Keratinocyte (primary cell): ENCODE data around the gene HRCT1. TPM values are rescaled to one million over a fixed set of nuclear protein-coding genes. Genes with fewer than 3 reads are reported as not detected.
A peak's percentile ranks its signal among the peaks of the same experiment; 100 is the strongest.

Experiments used
- DNase-seq: peaks from one replicate; pipeline ENCODE4 v3.0.0-alpha.2; 2011; ENCODE audit warnings: low read depth, missing footprints, low spot score
- FAIRE-seq: peaks from 2 replicates; lab custom pipeline; 2011; peaks lifted over from hg19 to GRCh38; lab: Jason Lieb, UNC
- H2AFZ ChIP-seq: 2 replicates; pipeline ENCODE4 v1.6.0; 2012; ENCODE audit warnings: low read length, control low read depth, inconsistent platforms; ENCODE audit not compliant: control insufficient read depth
- H3K27ac ChIP-seq: 2 replicates; pipeline ENCODE4 v1.5.1; 2011; ENCODE audit warnings: low read length; ENCODE audit not compliant: control insufficient read depth, insufficient read depth
- H3K27me3 ChIP-seq: 3 replicates; pipeline ENCODE4 v1.6.0; 2011; ENCODE audit warnings: low read length; ENCODE audit not compliant: control insufficient read depth, insufficient read depth; ENCODE audit errors: extremely low read depth
- H3K36me3 ChIP-seq, 2 experiments: 2 replicates in 1 of 2; 3 replicates in 1 of 2; pipeline ENCODE4 v1.5.1; 2011; ENCODE audit warnings: low read length in 2 of 2, mild to moderate bottlenecking in 1 of 2; ENCODE audit not compliant: control insufficient read depth in 2 of 2, insufficient read depth in 2 of 2; ENCODE audit errors: extremely low read depth in 1 of 2
- H3K4me1 ChIP-seq: 3 replicates; pipeline ENCODE4 v1.5.1; 2011; ENCODE audit warnings: low read length; ENCODE audit not compliant: control insufficient read depth, insufficient read depth; ENCODE audit errors: extremely low read depth
- H3K4me2 ChIP-seq: 3 replicates; pipeline ENCODE4 v1.6.0; 2011; ENCODE audit warnings: low read depth, low read length; ENCODE audit not compliant: control insufficient read depth, insufficient read depth; ENCODE audit errors: extremely low read depth
- H3K4me3 ChIP-seq, 3 experiments: fragments of 200-600 bp in 1 of 3; sonication (generic) in 1 of 3; 2 replicates in 2 of 3; 3 replicates in 1 of 3; pipeline ENCODE4 v1.5.1; 2011 to 2016; ENCODE audit warnings: low read length in 3 of 3, mild to moderate bottlenecking in 3 of 3, control low read depth in 2 of 3, inconsistent platforms in 1 of 3, low read depth in 1 of 3, mixed read lengths in 1 of 3, mixed run types in 1 of 3, moderate library complexity in 1 of 3; ENCODE audit not compliant: control insufficient read depth in 2 of 3, insufficient read depth in 2 of 3; ENCODE audit errors: extremely low read depth in 1 of 3
- H3K79me2 ChIP-seq: 2 replicates; pipeline ENCODE4 v1.6.0; 2012; ENCODE audit warnings: low read length; ENCODE audit not compliant: control insufficient read depth, insufficient read depth
- H3K9ac ChIP-seq: 3 replicates; pipeline ENCODE4 v1.6.0; 2011; ENCODE audit warnings: low read length; ENCODE audit not compliant: control insufficient read depth, insufficient read depth; ENCODE audit errors: extremely low read depth
- H3K9me1 ChIP-seq: 3 replicates; pipeline ENCODE4 v1.6.0; 2011; ENCODE audit warnings: low read length; ENCODE audit not compliant: control insufficient read depth, insufficient read depth; ENCODE audit errors: extremely low read depth
- H3K9me3 ChIP-seq: 2 replicates; pipeline ENCODE4 v1.5.1; 2012; ENCODE audit warnings: low read depth, low read length; ENCODE audit not compliant: control insufficient read depth
- H4K20me1 ChIP-seq: 3 replicates; pipeline ENCODE4 v1.6.0; 2011; ENCODE audit warnings: low read length; ENCODE audit not compliant: control insufficient read depth, insufficient read depth; ENCODE audit errors: extremely low read depth
- EZH2 ChIP-seq: IDR thresholded peaks from one replicate; pipeline ENCODE4 v1.6.1; 2012; ENCODE audit warnings: inconsistent platforms, mild to moderate bottlenecking, low read length, moderate library complexity
- dilution Hi-C: fragments of 300-500 bp; cut with MboI; formaldehyde crosslinking; loops from one replicate; pipeline ENCODE4 v1.7.0; 2020; ENCODE audit warnings: low sequenced_read_pairs; ENCODE audit not compliant: extremely low pct_ligation_motif_present
- polyA plus RNA-seq, 5 experiments: library from polyadenylated mRNA; depleted of rRNA in 3 of 5; stranded (reverse) in 3 of 5; stranded (forward) in 1 of 5; unstranded in 1 of 5; fragments of >200 nt; gene quantifications; 1 replicate in 1 of 5; 2 replicates in 3 of 5; 3 replicates in 1 of 5; pipeline versions ENCODE4 v1.2.1 to v1.2.3, GENCODE V29; 2011 to 2012; ENCODE audit warnings: missing spikeins in 2 of 5, low read depth in 1 of 5, low replicate concordance in 1 of 5
- TF ChIP-seq, protein P1 (sequence below), 3 experiments: IDR thresholded peaks in 1 of 3; conservative IDR thresholded peaks in 1 of 3; optimal IDR thresholded peaks in 1 of 3; 2 replicates in 2 of 3; 3 replicates in 1 of 3; pipeline versions ENCODE3 to v1.5.1; 2011; ENCODE audit warnings: low read length in 3 of 3, mild to moderate bottlenecking in 3 of 3, moderate library complexity in 2 of 3, control low read depth in 1 of 3, inconsistent platforms in 1 of 3; ENCODE audit not compliant: insufficient read depth in 2 of 3; ENCODE audit errors: extremely low read depth in 1 of 3

The HRCT1 gene
- polyA plus RNA-seq, 1 donor (not counting 4 experiments of a cell fraction or from before 2014, with no cell fraction given): not detected

DNA sequence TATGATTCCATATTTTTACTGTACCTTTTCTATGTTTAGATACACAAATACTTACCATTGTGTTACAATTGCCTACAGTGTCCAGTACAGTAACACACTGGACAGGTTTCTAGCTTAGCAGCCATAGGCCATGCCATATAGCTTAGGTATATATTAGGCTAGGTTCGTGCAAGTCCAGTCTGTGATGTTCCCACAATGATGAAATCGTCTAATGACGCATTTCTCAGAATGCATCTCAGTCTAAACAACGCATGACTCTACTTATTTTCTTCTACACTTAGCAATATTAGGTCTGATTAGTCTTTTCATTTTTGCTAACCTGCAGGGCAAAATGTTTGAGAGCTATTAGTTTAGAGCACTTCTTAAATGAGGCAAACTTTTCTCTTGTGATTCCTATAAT lies 29.3 kb downstream of the HRCT1 start:
- no peak for TF ChIP-seq EZH2
- TF ChIP-seq, protein P1, sequence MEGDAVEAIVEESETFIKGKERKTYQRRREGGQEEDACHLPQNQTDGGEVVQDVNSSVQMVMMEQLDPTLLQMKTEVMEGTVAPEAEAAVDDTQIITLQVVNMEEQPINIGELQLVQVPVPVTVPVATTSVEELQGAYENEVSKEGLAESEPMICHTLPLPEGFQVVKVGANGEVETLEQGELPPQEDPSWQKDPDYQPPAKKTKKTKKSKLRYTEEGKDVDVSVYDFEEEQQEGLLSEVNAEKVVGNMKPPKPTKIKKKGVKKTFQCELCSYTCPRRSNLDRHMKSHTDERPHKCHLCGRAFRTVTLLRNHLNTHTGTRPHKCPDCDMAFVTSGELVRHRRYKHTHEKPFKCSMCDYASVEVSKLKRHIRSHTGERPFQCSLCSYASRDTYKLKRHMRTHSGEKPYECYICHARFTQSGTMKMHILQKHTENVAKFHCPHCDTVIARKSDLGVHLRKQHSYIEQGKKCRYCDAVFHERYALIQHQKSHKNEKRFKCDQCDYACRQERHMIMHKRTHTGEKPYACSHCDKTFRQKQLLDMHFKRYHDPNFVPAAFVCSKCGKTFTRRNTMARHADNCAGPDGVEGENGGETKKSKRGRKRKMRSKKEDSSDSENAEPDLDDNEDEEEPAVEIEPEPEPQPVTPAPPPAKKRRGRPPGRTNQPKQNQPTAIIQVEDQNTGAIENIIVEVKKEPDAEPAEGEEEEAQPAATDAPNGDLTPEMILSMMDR (optimal IDR thresholded peaks at IDR 0.05 in 1 of 3, IDR thresholded peaks at IDR 0.05 in 1 of 3, conservative IDR thresholded peaks at IDR 0.05 in 1 of 3; ENCODE audit: extremely low read depth in 1 of 3, insufficient read depth in 2 of 3, low read length in 3 of 3): no peak
- no peaks in the 10 kb centered on the region for H4K20me1 ChIP-seq
- H3K9me3 ChIP-seq: no peaks in the 10 kb centered on the region
- H2AFZ ChIP-seq: no peak overlapping the region
- no peak overlapping the region for H3K27ac ChIP-seq
- no peak overlapping the region for H3K4me3 ChIP-seq
- H3K79me2 ChIP-seq: no peaks in the 10 kb centered on the region
- no peak for DNase-seq
- dilution Hi-C loops: no loop called here
- no peaks in the 10 kb centered on the region for H3K36me3 ChIP-seq
- H3K4me2 ChIP-seq: no peak overlapping the region
- no peaks in the 10 kb centered on the region for H3K27me3 ChIP-seq
- H3K4me1 ChIP-seq: no peaks in the 10 kb centered on the region
- H3K9ac ChIP-seq: no peak overlapping the region
- no peaks in the 10 kb centered on the region for H3K9me1 ChIP-seq
- no peak for FAIRE-seq

DNA sequence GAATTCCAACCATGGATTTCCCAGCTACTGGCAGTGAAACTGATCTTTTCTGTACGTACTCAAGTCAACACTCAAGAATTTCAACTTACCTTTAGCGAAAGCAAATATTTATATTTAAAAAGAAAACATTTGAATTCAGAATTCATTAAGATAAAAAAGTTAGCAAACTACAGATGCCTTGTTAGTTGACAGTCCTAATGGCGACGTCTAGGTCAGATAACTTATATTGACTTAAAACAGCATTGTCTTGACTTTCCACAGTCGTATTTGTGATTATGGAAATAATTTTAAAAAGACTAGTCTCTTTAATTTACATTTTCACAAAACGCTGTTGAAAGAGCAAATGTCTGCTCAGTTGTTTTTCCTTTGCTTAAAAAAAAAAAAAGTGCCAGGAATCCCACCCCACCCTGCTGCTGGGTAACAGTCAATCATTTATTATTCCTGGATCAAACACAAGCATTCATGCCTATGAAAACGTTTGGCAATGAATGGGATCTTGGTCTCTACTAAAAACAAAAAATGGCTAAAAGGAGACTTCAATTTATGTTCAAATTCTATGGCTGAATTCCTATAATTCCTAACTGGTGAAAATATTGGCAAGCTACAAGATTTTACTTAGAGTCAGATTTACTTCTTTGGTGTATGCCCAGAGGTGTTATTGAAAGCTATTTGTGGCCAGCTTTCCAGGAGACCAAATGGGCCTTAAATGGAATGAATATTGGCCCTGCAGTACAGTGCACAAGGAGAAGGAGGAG lies 29.9 kb downstream of the HRCT1 start:
- Histone ChIP-seq H3K4me1 (no peaks in the 10 kb centered on the region), H3K27ac (no peak overlapping the region), H3K36me3 (no peaks in the 10 kb centered on the region), H3K27me3 (no peaks in the 10 kb centered on the region), H3K9me3 (no peaks in the 10 kb centered on the region), H3K9ac (no peak overlapping the region), H4K20me1 (no peaks in the 10 kb centered on the region), H3K9me1 (no peaks in the 10 kb centered on the region), H3K4me3 (no peak overlapping the region), H3K79me2 (no peaks in the 10 kb centered on the region), H3K4me2 (peak overlapping the region; percentile 2), H2AFZ (no peak overlapping the region)
- no peak for TF ChIP-seq EZH2
- TF ChIP-seq, protein P1 (optimal IDR thresholded peaks at IDR 0.05 in 1 of 3, IDR thresholded peaks at IDR 0.05 in 1 of 3, conservative IDR thresholded peaks at IDR 0.05 in 1 of 3; ENCODE audit: extremely low read depth in 1 of 3, insufficient read depth in 2 of 3, low read length in 3 of 3): no peak
- dilution Hi-C loops: no loop called here
- DNase-seq (no peak), FAIRE-seq (no peak)
